PC-3 (cell line): ENCODE results near the gene FBRS. TPM values are rescaled to one million over a fixed set of nuclear protein-coding genes. Genes with fewer than 3 reads are reported as not detected.

ENCODE experiments used
- ATAC-seq: fragments of 200-7000 bp; cut with Tn5 transposase; 2 replicates; pipeline ENCODE4 v1.9.1; 2020; ENCODE audit warnings: mild to moderate bottlenecking, moderate library complexity
- Bru-seq: library from RNA; stranded (reverse); fragments of 400-500 nt; gene quantifications from one replicate; lab custom pipeline; 2021; lab: Mats Ljungman, UMichigan
- BruChase-seq, 2 experiments: library from RNA; stranded (reverse); fragments of 400-500 nt; gene quantifications; one replicate each; lab custom pipeline; 2021; lab: Mats Ljungman, UMichigan
- BruUV-seq: library from RNA; stranded (reverse); fragments of 400-500 nt; replicated peaks from 2 replicates; lab custom pipeline; 2021; lab: Mats Ljungman, UMichigan
- CTCF ChIA-PET: fragments of 300-600 bp; sonication (Branson Sonifier 250); formaldehyde crosslinking; loops from one replicate; lab custom pipeline; 2022; ENCODE audit warnings: antibody characterized with exemption; lab: Charles Lee
- POLR2A ChIA-PET: fragments of 300-600 bp; sonication (Branson Sonifier 250); formaldehyde crosslinking; loops from one replicate; lab custom pipeline; 2022; ENCODE audit warnings: antibody characterized with exemption; ENCODE audit not compliant: unreplicated experiment; lab: Charles Lee
- DNase-seq: peaks from one replicate; pipeline ENCODE4 v3.0.0-alpha.2; 2015
- H2AFZ ChIP-seq: fragments of 300-600 bp; sonication (generic); 2 replicates; pipeline ENCODE4 v1.6.0; 2016; ENCODE audit warnings: antibody characterized with exemption, low read length
- H3F3A ChIP-seq: fragments of 300-600 bp; sonication (generic); one replicate; pipeline ENCODE4 v1.6.0; 2017; ENCODE audit warnings: antibody characterized with exemption, low read length, control low read depth, mild to moderate bottlenecking; ENCODE audit not compliant: unreplicated experiment
- H3K27ac ChIP-seq: fragments of 300-600 bp; sonication (generic); 2 replicates; pipeline ENCODE4 v1.5.1; 2016; ENCODE audit warnings: mild to moderate bottlenecking, low read length
- H3K27me3 ChIP-seq: fragments of 300-600 bp; sonication (generic); 2 replicates; pipeline ENCODE4 v1.6.1; 2016; ENCODE audit warnings: low read length, mixed read lengths
- H3K36me3 ChIP-seq: fragments of 300-600 bp; sonication (generic); 2 replicates; pipeline ENCODE4 v1.6.1; 2016; ENCODE audit warnings: low read depth, mixed run types, low read length, mixed read lengths
- H3K4me1 ChIP-seq: fragments of 300-600 bp; sonication (generic); 2 replicates; pipeline ENCODE4 v1.5.1; 2016; ENCODE audit warnings: low read length; ENCODE audit not compliant: insufficient read depth
- H3K4me2 ChIP-seq: fragments of 300-600 bp; sonication (generic); 2 replicates; pipeline ENCODE4 v1.6.0; 2016; ENCODE audit warnings: low read length
- H3K4me3 ChIP-seq: fragments of 300-600 bp; sonication (generic); 2 replicates; pipeline ENCODE4 v1.5.1; 2016; ENCODE audit warnings: mild to moderate bottlenecking, low read length, mixed read lengths
- H3K79me2 ChIP-seq: fragments of 300-600 bp; sonication (generic); 2 replicates; pipeline ENCODE4 v1.6.1; 2017; ENCODE audit warnings: low read length, mixed read lengths
- H3K9ac ChIP-seq: fragments of 300-600 bp; sonication (generic); 2 replicates; pipeline ENCODE4 v1.6.0; 2016; ENCODE audit warnings: mild to moderate bottlenecking, low read length
- H3K9me2 ChIP-seq: fragments of 300-600 bp; sonication (generic); replicated peaks from 2 replicates; pipeline ENCODE4 v1.6.1; 2016; ENCODE audit warnings: mixed run types, low read length, mixed read lengths
- H3K9me3 ChIP-seq: fragments of 300-600 bp; sonication (generic); 2 replicates; pipeline ENCODE4 v1.6.1; 2016; ENCODE audit warnings: low read length, mixed read lengths
- H4K20me1 ChIP-seq: fragments of 300-600 bp; sonication (generic); 2 replicates; pipeline ENCODE4 v1.6.1; 2016; ENCODE audit warnings: low read length, mixed read lengths
- CTCF ChIP-seq: fragments of 300-600 bp; sonication (generic); conservative IDR thresholded peaks from 2 replicates; pipeline ENCODE4 v1.5.1; 2017; ENCODE audit warnings: antibody characterized with exemption, low read depth, mild to moderate bottlenecking, low read length
- EZH2 ChIP-seq: fragments of 300-600 bp; sonication (generic); IDR thresholded peaks from one replicate; pipeline ENCODE4 v1.6.1; 2017; ENCODE audit warnings: antibody characterized with exemption, mild to moderate bottlenecking, low read length; ENCODE audit not compliant: unreplicated experiment
- EZH2phosphoT487 ChIP-seq: fragments of 300-600 bp; sonication (generic); IDR thresholded peaks from 2 replicates; pipeline ENCODE4 v1.6.1; 2018; ENCODE audit warnings: mild to moderate bottlenecking, antibody characterized with exemption, low read length, borderline replicate concordance
- intact Hi-C: fragments of 100-400 bp; cut with micrococcal nuclease; formaldehyde crosslinking; loops from 2 replicates; pipeline ENCODE4 v1.9.0; 2023
- long read RNA-seq: library from polyadenylated mRNA; unstranded; transcript quantifications from one replicate; pipeline ENCODE4 v2.0.0, GENCODE V29; 2021; ENCODE audit not compliant: unreplicated experiment
- total RNA-seq: library from RNA; depleted of rRNA; stranded (reverse); fragments of >200 nt; gene quantifications from 2 replicates; pipeline ENCODE4 v1.2.3, GENCODE V29; 2014; rRNA removed

The FBRS gene
- total RNA-seq (22.2 and 35.0 TPM in 2 replicates), Bru-seq, nascent RNA (percentile 77 among the genes with signal in this experiment), BruChase-seq, experiment 1, labeled RNA remaining after a 6-hour chase (percentile 91 among the genes with signal in this experiment), BruChase-seq, experiment 2, labeled RNA remaining after a 2-hour chase (percentile 89 among the genes with signal in this experiment)
- long read RNA-seq, partial matches to known transcripts: 54 of 60 reads
- long read RNA-seq, other reads (novel, unspliced or antisense): 2 of 60 reads

DNA sequence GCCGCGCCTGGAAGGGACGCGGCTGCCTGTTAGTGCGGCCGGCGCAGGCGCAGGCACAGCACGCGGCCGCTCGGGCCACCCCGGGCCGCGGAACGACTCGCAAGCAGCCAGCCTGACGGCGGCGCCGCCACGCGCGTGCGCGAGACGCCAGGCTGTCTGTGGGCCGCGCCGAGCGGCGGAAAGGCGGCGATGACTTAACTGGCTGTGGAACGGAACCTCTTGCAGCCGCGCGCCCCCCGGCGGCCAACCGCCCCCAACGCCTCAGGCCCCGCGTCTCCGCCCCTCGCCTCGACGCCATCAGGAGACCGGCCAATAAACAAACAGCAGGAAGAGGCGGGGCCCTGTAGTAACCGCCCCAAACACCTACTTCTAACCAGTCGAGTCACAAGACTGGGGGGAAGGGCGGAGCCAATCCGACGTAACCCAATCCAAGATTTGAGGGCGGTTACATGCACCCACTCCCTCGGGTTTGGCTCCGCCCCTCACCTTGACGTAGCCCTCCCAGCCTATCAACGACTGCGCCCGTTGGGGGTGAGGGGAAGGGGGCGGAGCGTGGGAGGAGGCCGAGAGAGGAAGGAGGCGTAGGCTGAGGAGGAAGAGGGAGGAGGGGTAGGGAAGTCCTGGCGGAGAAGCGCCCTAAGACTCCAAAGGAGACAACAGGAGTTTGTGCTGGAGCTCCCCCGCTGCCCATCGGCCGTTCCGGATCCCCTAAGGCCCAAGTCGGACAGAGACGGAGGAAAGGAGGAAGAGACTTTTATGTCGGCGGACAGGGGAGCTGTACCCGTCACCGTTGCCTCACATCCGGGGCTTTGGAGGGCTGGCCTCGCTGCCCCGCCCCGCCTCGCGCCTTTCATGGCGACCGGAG lies at the start of gene FBRS:
TSS of gene FBRS (plus strand) at position 566 of the 865 bp plus-strand sequence. CDS start 1,088 bp downstream, outside the sequence.
- peak; percentile 72 for ATAC-seq
- peaks cover 5% of the 10 kb centered on the region; the same call in 1 of the 2 replicates for H3K36me3 ChIP-seq

GRCh38 chr16:30609002-30609925 lies 49.0 kb upstream of the FBRS start:
- Histone ChIP-seq H4K20me1 (no peaks in the 10 kb centered on the region), H3K9me3 (no peaks in the 10 kb centered on the region), H3K79me2 (peaks cover 18% of the 10 kb centered on the region), H3K4me2 (peak overlapping the region; percentile 98), H3K9me2 (no peaks in the 10 kb centered on the region), H3K4me3 (peak overlapping the region; percentile 93), H3F3A (no peaks in the 10 kb centered on the region), H3K27me3 (no peaks in the 10 kb centered on the region), H3K4me1 (peaks cover 3% of the 10 kb centered on the region; the same call in 1 of the 2 replicates), H3K36me3 (no peaks in the 10 kb centered on the region; the same call in 1 of the 2 replicates), H2AFZ (peak overlapping the region; percentile 97), H3K9ac (peak overlapping the region; percentile 99), H3K27ac (peak overlapping the region; percentile 68)
- ChIA-PET POLR2A (interaction anchor here (0.6 to 0.7 kb wide), 2 partner anchors 51 to 429 kb away, joined by 4 to 11 read pairs; partner anchors contain the start of gene ZNF764), CTCF (no interaction called here)
- peak; percentile 28 for DNase-seq
- peak; percentile 70 for ATAC-seq
- BruUV-seq: no TSS peak
- intact Hi-C loops: no loop called here
- TF ChIP-seq EZH2phosphoT487: no peak
- no peak for TF ChIP-seq EZH2
- no peak for TF ChIP-seq CTCF

More for the DNA sequence above, at the start of gene FBRS:
- Histone ChIP-seq H2AFZ (peak within 1 kb of the TSS; percentile 95), H3K79me2 (peaks cover 34% of the 10 kb centered on the region), H3K9me3 (no peaks in the 10 kb centered on the region), H3K9ac (peak within 1 kb of the TSS; percentile 97), H4K20me1 (no peaks in the 10 kb centered on the region), H3K27ac (peak within 1 kb of the TSS; percentile 96), H3K9me2 (no peaks in the 10 kb centered on the region), H3K4me1 (peaks cover 23% of the 10 kb centered on the region), H3K4me3 (peak within 1 kb of the TSS; percentile 94), H3K27me3 (no peaks in the 10 kb centered on the region), H3K4me2 (peak within 1 kb of the TSS; percentile 99), H3F3A (no peaks in the 10 kb centered on the region)
- intact Hi-C loops: loop anchor here (1.0 to 5.0 kb wide), 2 partner anchors 40 to 104 kb away; partner anchors contain the start of genes CFAP119 and RNF40
- TF ChIP-seq CTCF (peak; percentile 62), EZH2 (no peak), EZH2phosphoT487 (peak; percentile 97)
- ChIA-PET CTCF (no interaction called here), POLR2A (interaction anchor here (0.5 to 0.7 kb wide), 3 partner anchors 24 to 571 kb away, joined by 3 to 14 read pairs (median 5); a partner anchor contains a TSS)
- BruUV-seq: no TSS peak
- peak; percentile 99 for DNase-seq
